Effector memory CD4-positive, alpha-beta T cell (primary cell): ENCODE data around the gene DOCK2.
A peak's percentile ranks its signal among the peaks of the same experiment; 100 is the strongest.

Source experiments
- DNase-seq, 3 donors: peaks; one replicate each; pipeline ENCODE4 v3.0.0-alpha.2; 2020
- H3K27ac ChIP-seq: 2 replicates; pipeline ENCODE4 v1.7.0; 2013; ENCODE audit warnings: mild to moderate bottlenecking, low read length, moderate library complexity; ENCODE audit not compliant: insufficient read depth, poor library complexity, severe bottlenecking
- H3K27me3 ChIP-seq: replicated peaks from 2 replicates; pipeline ENCODE4 v1.7.0; 2013; ENCODE audit warnings: mild to moderate bottlenecking, low read length; ENCODE audit not compliant: insufficient read depth, control insufficient read depth, poor library complexity, severe bottlenecking
- H3K36me3 ChIP-seq: 2 replicates; pipeline ENCODE4 v1.7.0; 2013; ENCODE audit warnings: mild to moderate bottlenecking, low read length, moderate library complexity; ENCODE audit not compliant: control insufficient read depth, insufficient read depth
- H3K4me1 ChIP-seq: 2 replicates; pipeline ENCODE4 v1.7.0; 2013; ENCODE audit warnings: low read length, mild to moderate bottlenecking; ENCODE audit not compliant: control insufficient read depth, insufficient read depth, poor library complexity, severe bottlenecking
- H3K4me3 ChIP-seq: 2 replicates; pipeline ENCODE4 v1.7.0; 2013; ENCODE audit warnings: low read length, low read depth, mild to moderate bottlenecking; ENCODE audit not compliant: insufficient read depth, poor library complexity, severe bottlenecking
- H3K9me3 ChIP-seq: 2 replicates; pipeline ENCODE4 v1.7.0; 2013; ENCODE audit warnings: mild to moderate bottlenecking, low read length, moderate library complexity; ENCODE audit not compliant: control insufficient read depth
- total RNA-seq, 3 donors: gene quantifications; one replicate each; lab custom pipeline; 2026; lab: John Stamatoyannopoulos, UW

Gene DOCK2
- 484 to 546 (median 488) reads per million in 3 donors for total RNA-seq

- no peaks in the 10 kb centered on the region for H3K27me3 ChIP-seq
- DNase-seq, result peak; percentile 28 to 52 (median 42)
- H3K9me3 ChIP-seq, result no peaks in the 10 kb centered on the region
- H3K4me3 ChIP-seq, result peak within 1 kb of the TSS; percentile 84
- peaks cover 9% of the 10 kb centered on the region for H3K36me3 ChIP-seq
- H3K27ac ChIP-seq, result peak within 1 kb of the TSS; percentile 78
- H3K4me1 ChIP-seq, result peaks cover 12% of the 10 kb centered on the region
These were observed at the start of gene DOCK2 for GRCh38 chr5:169637085-169637548. Gene DOCK2, plus strand, starts transcription at chr5:169637275. Its CDS starts 52 bp downstream, at chr5:169637327.

GRCh38 chr5:169590602-169591001, 46.5 kb upstream of the DOCK2 start:
- H3K27ac ChIP-seq, result no peak overlapping the region
- no peaks in the 10 kb centered on the region for H3K4me1 ChIP-seq
- H3K4me3 ChIP-seq, result no peak overlapping the region
- no peak for DNase-seq
- H3K27me3 ChIP-seq, result no peaks in the 10 kb centered on the region
- H3K36me3 ChIP-seq, result peaks cover 36% of the 10 kb centered on the region
- H3K9me3 ChIP-seq, result no peaks in the 10 kb centered on the region

- no peak overlapping the region for H3K27ac ChIP-seq
These were observed 45.4 kb upstream of the DOCK2 start for GRCh38 chr5:169591636-169592035.

GRCh38 chr5:169592937-169593650, 44.0 kb upstream of the DOCK2 start:
- Histone ChIP-seq H3K4me1 (no peaks in the 10 kb centered on the region), H3K9me3 (no peaks in the 10 kb centered on the region), H3K4me3 (no peak overlapping the region), H3K27me3 (no peaks in the 10 kb centered on the region), H3K27ac (no peak overlapping the region), H3K36me3 (peaks cover 36% of the 10 kb centered on the region)
- DNase-seq, result no peak

More at GRCh38 chr5:169591636-169592035, 45.4 kb upstream of the DOCK2 start:
- Histone ChIP-seq H3K36me3 (peaks cover 36% of the 10 kb centered on the region), H3K4me3 (no peak overlapping the region), H3K27me3 (no peaks in the 10 kb centered on the region), H3K4me1 (no peaks in the 10 kb centered on the region), H3K9me3 (no peaks in the 10 kb centered on the region)
- no peak for DNase-seq

- no peaks in the 10 kb centered on the region for H3K9me3 ChIP-seq
- H3K4me3 ChIP-seq, result no peak overlapping the region
- no peaks in the 10 kb centered on the region for H3K27me3 ChIP-seq
- H3K27ac ChIP-seq, result no peak overlapping the region
- H3K36me3 ChIP-seq, result peaks cover 42% of the 10 kb centered on the region
- no peak for DNase-seq
- H3K4me1 ChIP-seq, result no peaks in the 10 kb centered on the region
These were observed 41.8 kb upstream of the DOCK2 start for GRCh38 chr5:169595172-169595820.

GRCh38 chr5:169599451-169599850, 37.6 kb upstream of the DOCK2 start:
- Histone ChIP-seq H3K27ac (no peak overlapping the region), H3K36me3 (peaks cover 31% of the 10 kb centered on the region), H3K9me3 (no peaks in the 10 kb centered on the region), H3K4me3 (no peak overlapping the region), H3K4me1 (no peaks in the 10 kb centered on the region), H3K27me3 (no peaks in the 10 kb centered on the region)
- DNase-seq, result no peak

- Histone ChIP-seq H3K27me3 (no peaks in the 10 kb centered on the region), H3K27ac (no peak overlapping the region), H3K4me3 (no peak overlapping the region), H3K36me3 (peaks cover 22% of the 10 kb centered on the region), H3K4me1 (no peaks in the 10 kb centered on the region), H3K9me3 (no peaks in the 10 kb centered on the region)
- DNase-seq, result no peak
These were observed 34.5 kb upstream of the DOCK2 start for GRCh38 chr5:169602535-169602934.

GRCh38 chr5:169606279-169606678, 30.8 kb upstream of the DOCK2 start:
- no peak overlapping the region for H3K4me3 ChIP-seq
- peaks cover 10% of the 10 kb centered on the region for H3K36me3 ChIP-seq
- no peak overlapping the region for H3K27ac ChIP-seq
- H3K4me1 ChIP-seq, result no peaks in the 10 kb centered on the region
- H3K9me3 ChIP-seq, result no peaks in the 10 kb centered on the region
- DNase-seq, result no peak
- H3K27me3 ChIP-seq, result no peaks in the 10 kb centered on the region

GRCh38 chr5:169607882-169608281, 29.2 kb upstream of the DOCK2 start:
- Histone ChIP-seq H3K27ac (no peak overlapping the region), H3K4me1 (no peaks in the 10 kb centered on the region), H3K9me3 (no peaks in the 10 kb centered on the region), H3K27me3 (no peaks in the 10 kb centered on the region), H3K4me3 (no peak overlapping the region), H3K36me3 (no peaks in the 10 kb centered on the region)
- DNase-seq, result no peak

GRCh38 chr5:169609716-169610115, 27.4 kb upstream of the DOCK2 start:
- Histone ChIP-seq H3K27ac (no peak overlapping the region), H3K36me3 (no peaks in the 10 kb centered on the region), H3K4me1 (no peaks in the 10 kb centered on the region), H3K9me3 (no peaks in the 10 kb centered on the region), H3K27me3 (no peaks in the 10 kb centered on the region), H3K4me3 (no peak overlapping the region)
- no peak for DNase-seq
